B cell (primary cell): ENCODE measurements around the gene CCDC141. TPM values are rescaled to one million over a fixed set of nuclear protein-coding genes. Genes with fewer than 3 reads are reported as not detected.

Source experiments
- ATAC-seq: fragments of 200-7000 bp; cut with Tn5 transposase; one replicate; pipeline ENCODE4 v1.10.0; 2021; ENCODE audit warnings: low read depth, mild to moderate bottlenecking, moderate number of reproducible peaks, moderate library complexity
- CTCF ChIA-PET: fragments of 350-600 bp; sonication (Branson Sonifier 250); formaldehyde crosslinking; loops from one replicate; lab custom pipeline; 2021; ENCODE audit warnings: antibody characterized with exemption, inconsistent platforms; lab: Charles Lee
- POLR2A ChIA-PET: fragments of 350-600 bp; sonication (Branson Sonifier 250); formaldehyde crosslinking; loops from one replicate; lab custom pipeline; 2021; ENCODE audit warnings: antibody characterized with exemption; lab: Charles Lee
- DNase-seq: peaks from one replicate; pipeline ENCODE4 v3.0.0; 2013
- H2AFZ ChIP-seq: 2 replicates; pipeline ENCODE4 v1.6.1; 2012; ENCODE audit warnings: mild to moderate bottlenecking, low read depth, low read length; ENCODE audit not compliant: insufficient read depth, poor library complexity, severe bottlenecking
- H3K27ac ChIP-seq, 2 donors: 1 replicate in 1 of 2; 2 replicates in 1 of 2; pipeline ENCODE4 v1.5.1; 2012 to 2013; ENCODE audit warnings: low read length in 2 of 2, mild to moderate bottlenecking in 2 of 2, moderate library complexity in 1 of 2
- H3K27me3 ChIP-seq, 4 experiments: fragments of 200-600 bp in 1 of 4; sonication (generic) in 1 of 4; replicated peaks in 1 of 4; 1 replicate in 2 of 4; 2 replicates in 2 of 4; pipeline versions ENCODE4 v1.6.1 to v1.7.0; 2013 to 2016; ENCODE audit warnings: low read length in 3 of 4, mild to moderate bottlenecking in 2 of 4, mixed read lengths in 1 of 4, moderate library complexity in 1 of 4; ENCODE audit not compliant: insufficient read depth in 4 of 4, control insufficient read depth in 3 of 4; ENCODE audit errors: control extremely low read depth in 1 of 4
- H3K36me3 ChIP-seq, 2 experiments: replicated peaks in 1 of 2; 1 replicate in 1 of 2; 2 replicates in 1 of 2; pipeline versions ENCODE4 v1.6.1 to v1.7.1; 2013; ENCODE audit warnings: low read length in 1 of 2; ENCODE audit not compliant: insufficient read depth in 2 of 2, control insufficient read depth in 1 of 2; ENCODE audit errors: control extremely low read depth in 1 of 2, extremely low read depth in 1 of 2
- H3K4me1 ChIP-seq, 2 donors: fragments of 200-600 bp in 1 of 2; sonication (generic) in 1 of 2; 1 replicate in 1 of 2; 2 replicates in 1 of 2; pipeline versions ENCODE4 v1.5.1 to v1.6.1; 2013 to 2017; ENCODE audit warnings: low read length in 2 of 2; ENCODE audit not compliant: control insufficient read depth in 2 of 2, insufficient read depth in 2 of 2
- H3K4me2 ChIP-seq: replicated peaks from 2 replicates; pipeline ENCODE3; 2012; ENCODE audit warnings: mild to moderate bottlenecking, low read depth, low read length; ENCODE audit not compliant: poor library complexity, severe bottlenecking
- H3K4me3 ChIP-seq, 5 experiments: fragments of 200-600 bp in 1 of 5; sonication (generic) in 1 of 5; 1 replicate in 3 of 5; 2 replicates in 2 of 5; pipeline versions ENCODE4 v1.5.1 to v1.7.0; 2011 to 2016; ENCODE audit warnings: low read length in 4 of 5, mild to moderate bottlenecking in 4 of 5, low read depth in 2 of 5, control low read depth in 1 of 5, moderate library complexity in 1 of 5; ENCODE audit not compliant: insufficient read depth in 1 of 5; ENCODE audit errors: control extremely low read depth in 1 of 5, extremely low read depth in 1 of 5
- H3K79me2 ChIP-seq: fragments of 200-600 bp; sonication (generic); one replicate; pipeline ENCODE4 v1.6.0; 2016; ENCODE audit warnings: low read length; ENCODE audit not compliant: control insufficient read depth, insufficient read depth
- H3K9ac ChIP-seq: fragments of 200-600 bp; sonication (generic); 2 replicates; pipeline ENCODE4 v1.6.1; 2017; ENCODE audit warnings: mild to moderate bottlenecking, low read length, moderate library complexity
- H3K9me3 ChIP-seq, 3 donors: one replicate each; pipeline versions ENCODE4 v1.6.1 to v1.7.1; 2013; ENCODE audit warnings: low read length in 2 of 3; ENCODE audit not compliant: control insufficient read depth in 2 of 3, insufficient read depth in 1 of 3; ENCODE audit errors: control extremely low read depth in 1 of 3
- H4K20me1 ChIP-seq: 2 replicates; pipeline ENCODE4 v1.6.0; 2012; ENCODE audit warnings: mild to moderate bottlenecking, low read length; ENCODE audit not compliant: insufficient read depth, control insufficient read depth, poor library complexity, severe bottlenecking
- H3K27ac Mint-ChIP-seq: one replicate; pipeline ENCODE4 v1.8.0; 2021; ENCODE audit warnings: mixed read lengths
- H3K27me3 Mint-ChIP-seq: one replicate; pipeline ENCODE4 v1.8.0; 2021; ENCODE audit warnings: mixed read lengths
- H3K4me1 Mint-ChIP-seq: one replicate; pipeline ENCODE4 v1.8.0; 2021; ENCODE audit warnings: mixed read lengths
- H3K4me3 Mint-ChIP-seq: one replicate; pipeline ENCODE4 v1.8.0; 2021; ENCODE audit warnings: mixed read lengths
- H3K9me3 Mint-ChIP-seq: one replicate; pipeline ENCODE4 v1.8.0; 2022; ENCODE audit warnings: mixed read lengths; ENCODE audit not compliant: insufficient read depth
- EZH2 ChIP-seq: IDR thresholded peaks from 2 replicates; pipeline ENCODE4 v1.6.1; 2012; ENCODE audit warnings: borderline replicate concordance, low read depth, mild to moderate bottlenecking, moderate library complexity, low read length; ENCODE audit not compliant: insufficient read depth, poor library complexity, severe bottlenecking
- WGBS: methylation state at CpG from one replicate; pipeline ENCODE4 v1.1.5; 2013; ENCODE audit warnings: missing lambda C conversion rate; ENCODE audit not compliant: insufficient coverage; 5-methylcytosine and 5-hydroxymethylcytosine counted together
- intact Hi-C: fragments of 100-400 bp; cut with micrococcal nuclease; formaldehyde crosslinking; loops from one replicate; pipeline ENCODE4 v1.10.0; 2022
- polyA plus RNA-seq: library from polyadenylated mRNA; depleted of rRNA; stranded (reverse); fragments of >200 nt; gene quantifications from 2 replicates; pipeline ENCODE4 v1.2.3, GENCODE V29; 2012
- total RNA-seq, 2 donors: library from RNA; stranded (reverse); fragments of 120-200 nt in 1 of 2; gene quantifications; 1 replicate in 1 of 2; 2 replicates in 1 of 2; pipeline versions ENCODE4 v1.2.3 to v1.2.4, GENCODE V29; 2013 to 2022
- TF ChIP-seq, protein P1 (sequence below): fragments of 200-600 bp; IDR thresholded peaks from one replicate; pipeline ENCODE4 v1.8.0; 2022; ENCODE audit warnings: antibody characterized with exemption, mild to moderate bottlenecking

Gene CCDC141
- total and polyA plus RNA-seq, 2 donors (not counting 1 experiment from before 2014, with no cell fraction given) = 2.1 to 47.5 TPM

DNA sequence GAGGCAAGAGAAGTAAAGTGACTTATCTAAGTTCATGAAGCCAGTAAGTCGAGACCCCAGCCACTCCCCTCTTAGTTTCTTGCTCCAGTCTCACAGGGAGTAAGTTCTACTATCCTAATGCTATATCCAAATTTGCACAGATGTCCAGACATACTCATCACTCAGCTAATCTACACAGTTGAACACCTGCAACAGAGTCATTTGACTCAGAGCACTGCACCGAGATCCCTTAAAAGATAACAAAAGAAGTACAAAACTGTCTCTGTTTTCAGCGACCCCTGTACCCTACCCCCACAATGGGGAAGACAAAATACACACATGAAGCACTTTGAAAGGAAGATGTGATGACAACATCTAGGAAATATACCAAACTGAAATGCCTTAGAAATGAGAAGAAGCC is 22.6 kb upstream of the CCDC141 start:
- CTCF ChIA-PET = no interaction called here
- H3K27ac Mint-ChIP-seq = no peak overlapping the region
- ATAC-seq = no peak

DNA sequence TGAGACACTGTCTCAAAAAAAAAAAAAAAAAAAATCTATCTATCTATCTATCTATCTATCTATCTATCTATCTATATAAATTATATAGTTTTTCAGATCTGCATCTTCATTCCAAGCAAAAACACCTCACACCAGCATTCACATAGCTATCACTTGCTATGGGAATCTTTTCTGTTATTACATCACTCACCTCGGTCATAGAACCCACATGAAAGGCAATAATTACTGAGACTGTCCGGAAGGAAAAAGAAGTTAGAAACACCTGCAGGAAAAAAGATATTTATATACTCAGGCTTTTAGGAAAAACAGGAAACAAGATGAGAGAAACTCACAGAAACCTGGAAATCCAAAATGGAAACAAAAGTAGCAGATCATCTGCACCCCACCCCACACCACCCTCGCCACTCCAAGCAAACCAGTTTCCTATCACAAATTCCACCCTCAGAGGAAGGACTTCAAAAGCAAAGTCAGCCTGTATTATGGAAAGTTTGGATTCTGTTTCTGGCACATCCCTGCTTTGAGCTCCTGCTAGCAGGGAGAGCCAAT is 21.9 kb upstream of the CCDC141 start:
- H3K4me3 Mint-ChIP-seq = no peak overlapping the region
- H3K4me3 ChIP-seq = no peak overlapping the region
- ChIA-PET POLR2A (interaction anchor here (0.6 kb wide), 1 partner anchor 33 kb away, joined by 5 read pairs; no protein-coding TSS in a partner anchor), CTCF (no interaction called here)
- H3K27me3 ChIP-seq = no peaks in the 10 kb centered on the region
- H3K27ac Mint-ChIP-seq = no peak overlapping the region
- DNase-seq = no peak
- H3K9ac ChIP-seq = no peak overlapping the region
- no peaks in the 10 kb centered on the region for H3K4me1 ChIP-seq
- no peak overlapping the region for H3K4me2 ChIP-seq
- ATAC-seq = no peak
- peaks cover 1 to 6% (median 6%) of the 10 kb centered on the region in 3 donors for H3K9me3 ChIP-seq
- no peaks in the 10 kb centered on the region for H3K4me1 Mint-ChIP-seq
- H3K27ac ChIP-seq = no peak overlapping the region
- H3K36me3 ChIP-seq = no peaks in the 10 kb centered on the region
- WGBS = no CpG with 5 or more reads among the region's 3 CpGs
- H3K27me3 Mint-ChIP-seq = no peaks in the 10 kb centered on the region
- peaks cover 5% of the 10 kb centered on the region for H3K9me3 Mint-ChIP-seq
- no peaks in the 10 kb centered on the region for H4K20me1 ChIP-seq
- TF ChIP-seq, protein P1, sequence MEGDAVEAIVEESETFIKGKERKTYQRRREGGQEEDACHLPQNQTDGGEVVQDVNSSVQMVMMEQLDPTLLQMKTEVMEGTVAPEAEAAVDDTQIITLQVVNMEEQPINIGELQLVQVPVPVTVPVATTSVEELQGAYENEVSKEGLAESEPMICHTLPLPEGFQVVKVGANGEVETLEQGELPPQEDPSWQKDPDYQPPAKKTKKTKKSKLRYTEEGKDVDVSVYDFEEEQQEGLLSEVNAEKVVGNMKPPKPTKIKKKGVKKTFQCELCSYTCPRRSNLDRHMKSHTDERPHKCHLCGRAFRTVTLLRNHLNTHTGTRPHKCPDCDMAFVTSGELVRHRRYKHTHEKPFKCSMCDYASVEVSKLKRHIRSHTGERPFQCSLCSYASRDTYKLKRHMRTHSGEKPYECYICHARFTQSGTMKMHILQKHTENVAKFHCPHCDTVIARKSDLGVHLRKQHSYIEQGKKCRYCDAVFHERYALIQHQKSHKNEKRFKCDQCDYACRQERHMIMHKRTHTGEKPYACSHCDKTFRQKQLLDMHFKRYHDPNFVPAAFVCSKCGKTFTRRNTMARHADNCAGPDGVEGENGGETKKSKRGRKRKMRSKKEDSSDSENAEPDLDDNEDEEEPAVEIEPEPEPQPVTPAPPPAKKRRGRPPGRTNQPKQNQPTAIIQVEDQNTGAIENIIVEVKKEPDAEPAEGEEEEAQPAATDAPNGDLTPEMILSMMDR = no peak
- no peak for TF ChIP-seq EZH2
- intact Hi-C loops = no loop called here
- H2AFZ ChIP-seq = no peak overlapping the region
- H3K79me2 ChIP-seq = no peaks in the 10 kb centered on the region

More for the DNA sequence above, 22.6 kb upstream of the CCDC141 start:
- POLR2A ChIA-PET = no interaction called here
- Histone ChIP-seq H3K4me1 (no peaks in the 10 kb centered on the region), H3K27ac (no peak overlapping the region), H3K4me3 (no peak overlapping the region), H3K9ac (no peak overlapping the region), H3K4me2 (no peak overlapping the region), H2AFZ (no peak overlapping the region), H3K36me3 (no peaks in the 10 kb centered on the region), H4K20me1 (no peaks in the 10 kb centered on the region), H3K9me3 (peaks cover 1 to 6% (median 4%) of the 10 kb centered on the region in 3 donors), H3K27me3 (no peaks in the 10 kb centered on the region), H3K79me2 (no peaks in the 10 kb centered on the region)
- Mint-ChIP-seq H3K4me3 (no peak overlapping the region), H3K27me3 (no peaks in the 10 kb centered on the region), H3K9me3 (peaks cover 9% of the 10 kb centered on the region), H3K4me1 (no peaks in the 10 kb centered on the region)
- intact Hi-C loops = no loop called here
- no peak for TF ChIP-seq EZH2
- TF ChIP-seq, protein P1 = no peak
- 100% methylated on average over 1 of the region's 3 CpGs for WGBS
- no peak for DNase-seq
